GM19324 (cell line): ENCODE results near the gene CDC42EP1.
A peak's percentile ranks its signal among the peaks of the same experiment; 100 is the strongest.
"Not testable (repeated sequence)": the region's sequence is repeated elsewhere in the genome, so short reads cannot be mapped to it uniquely, and the experiment has no call there.

Source experiments
- ATAC-seq: cut with Tn5 transposase; IDR thresholded peaks from one replicate; pipeline ENCODE4 v1.9.1; 2021; ENCODE audit warnings: mild to moderate bottlenecking, moderate library complexity; ENCODE audit not compliant: unreplicated experiment, low FRiP score

CDC42EP1 gene

DNA sequence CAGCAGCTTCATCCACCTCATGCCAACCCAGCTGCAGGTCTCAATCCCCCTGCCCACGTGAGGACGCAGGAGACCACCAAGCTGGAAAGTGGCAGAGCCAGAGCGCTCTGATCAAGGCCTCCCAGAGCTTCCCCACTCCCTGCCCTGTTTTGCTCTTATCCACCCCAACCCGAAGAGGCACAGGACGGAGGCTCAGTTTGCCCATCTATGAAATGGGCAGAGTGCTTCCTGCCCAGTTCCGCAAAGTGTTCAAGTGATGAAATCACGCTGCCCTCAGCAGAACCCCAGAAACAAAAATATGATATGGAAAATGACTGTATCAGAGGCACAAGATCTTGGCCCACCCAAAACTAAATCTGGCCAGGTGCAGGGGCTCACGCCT is 11.7 kb downstream of the CDC42EP1 start:
- no peak for ATAC-seq

GRCh38 chr22:37575490-37576003 is 15.3 kb downstream of the CDC42EP1 start:
- no peak for ATAC-seq

GRCh38 chr22:37578002-37578401 is 17.7 kb downstream of the CDC42EP1 start:
- ATAC-seq, result no peak

DNA sequence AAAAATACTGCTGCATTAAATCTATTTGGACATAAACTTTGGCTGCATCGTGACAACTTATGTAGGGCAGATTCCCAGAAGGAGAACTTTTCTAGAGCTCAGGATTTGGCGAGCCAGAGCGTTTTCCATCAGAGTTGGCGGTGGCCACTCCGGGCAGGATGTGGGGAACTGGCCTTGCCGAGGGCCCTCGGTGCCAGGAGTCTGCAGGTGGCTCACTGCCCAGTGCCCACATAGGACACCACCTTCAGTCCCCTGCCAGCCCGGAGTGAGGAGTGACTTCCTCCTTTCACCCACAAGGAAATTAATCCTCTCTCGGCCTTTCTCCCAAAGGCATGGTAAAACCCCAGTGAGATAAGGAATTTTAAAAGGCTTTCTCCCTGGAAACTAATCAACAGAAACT is 21.2 kb downstream of the CDC42EP1 start:
- no peak for ATAC-seq

DNA sequence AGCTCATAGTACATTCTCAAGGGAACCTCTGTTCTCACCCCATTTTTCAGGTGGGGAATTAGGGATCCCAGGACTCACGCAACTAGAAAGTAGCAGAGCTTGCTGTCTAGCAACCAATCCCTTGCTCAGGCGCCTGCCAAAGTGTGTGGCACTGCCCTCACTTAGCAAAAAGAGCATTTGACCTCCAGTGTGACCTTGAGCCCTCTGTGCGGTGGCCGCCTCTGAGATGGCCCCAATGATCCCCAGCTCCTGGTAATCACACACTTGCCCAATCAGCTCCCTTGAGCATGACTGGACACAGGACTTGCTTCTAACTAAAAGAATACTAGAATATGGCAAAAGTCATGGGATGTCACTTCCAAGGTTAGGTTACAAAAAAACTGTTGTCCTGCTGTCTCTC is 22.2 kb downstream of the CDC42EP1 start:
- no peak for ATAC-seq

GRCh38 chr22:37588546-37589215 is 28.4 kb downstream of the CDC42EP1 start:
- no peak for ATAC-seq

- ATAC-seq, result no peak
These were observed 29.4 kb downstream of the CDC42EP1 start for GRCh38 chr22:37589636-37590035.

- ATAC-seq, result not testable (repeated sequence)
These were observed 30.8 kb downstream of the CDC42EP1 start for GRCh38 chr22:37591081-37591480.

DNA sequence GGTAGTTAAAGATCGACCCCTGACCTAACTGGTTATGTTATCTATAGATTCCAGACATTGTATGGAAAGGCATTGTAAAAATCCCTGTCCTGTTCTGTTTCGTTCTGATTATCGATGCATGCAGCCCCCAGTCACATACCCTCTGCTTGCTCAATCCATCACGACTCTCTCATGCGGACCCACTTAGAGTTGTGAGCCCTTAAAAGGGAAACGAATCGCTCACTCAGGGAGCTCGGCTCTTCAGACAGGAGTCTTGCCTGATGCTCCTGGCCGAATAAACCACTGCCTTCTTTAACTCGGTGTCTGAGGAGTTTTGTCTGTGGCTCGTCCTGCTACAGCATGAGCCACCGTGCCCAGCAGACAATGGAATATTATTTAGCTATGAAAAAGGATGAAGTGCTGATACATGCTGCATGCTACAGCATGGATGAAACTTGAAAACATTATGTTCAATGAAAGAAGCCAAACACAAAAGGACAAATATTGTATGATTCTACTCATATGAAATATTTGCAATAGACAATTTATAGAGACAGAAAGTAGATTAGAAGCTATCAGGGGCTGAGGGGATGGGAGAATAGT is 31.6 kb downstream of the CDC42EP1 start:
- ATAC-seq, result no peak

DNA sequence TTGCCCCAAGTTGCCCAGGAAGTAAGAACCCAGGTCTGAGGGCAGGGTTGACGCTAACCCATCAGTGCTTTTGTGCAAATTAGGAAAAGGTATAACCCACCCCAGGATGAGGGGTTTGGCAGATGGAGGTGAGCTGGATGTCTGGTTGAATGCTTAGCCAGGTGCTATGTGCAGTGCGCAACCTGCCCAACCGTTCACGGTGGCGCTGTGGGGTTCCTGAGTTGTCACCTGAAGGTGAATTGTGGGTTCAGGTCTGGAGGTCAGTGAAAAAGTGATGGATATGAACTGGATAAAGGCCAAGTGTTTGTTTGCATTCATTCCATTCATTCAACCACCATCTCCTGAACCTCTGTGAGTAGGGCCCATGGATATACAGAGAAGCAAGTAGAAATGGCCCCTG is 34.0 kb downstream of the CDC42EP1 start:
- ATAC-seq, result no peak

- ATAC-seq, result no peak
These were observed 38.9 kb downstream of the CDC42EP1 start for GRCh38 chr22:37599153-37599552.

DNA sequence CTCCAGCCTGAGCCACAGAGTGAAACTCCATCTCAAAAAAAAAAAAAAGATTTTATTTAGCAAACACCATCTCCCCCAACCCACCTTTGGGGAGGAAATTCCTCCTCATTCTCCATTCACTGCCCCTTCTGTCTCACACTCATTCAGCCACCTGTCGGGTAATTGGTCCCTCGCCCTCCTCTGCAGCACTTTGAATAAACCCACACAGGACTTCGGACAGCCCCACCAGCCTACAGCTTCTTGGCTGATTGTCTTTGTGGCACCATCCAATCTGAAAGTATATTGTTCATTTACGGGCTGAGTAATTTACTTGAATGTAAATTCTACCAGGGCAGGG is 40.9 kb downstream of the CDC42EP1 start:
- ATAC-seq, result no peak

DNA sequence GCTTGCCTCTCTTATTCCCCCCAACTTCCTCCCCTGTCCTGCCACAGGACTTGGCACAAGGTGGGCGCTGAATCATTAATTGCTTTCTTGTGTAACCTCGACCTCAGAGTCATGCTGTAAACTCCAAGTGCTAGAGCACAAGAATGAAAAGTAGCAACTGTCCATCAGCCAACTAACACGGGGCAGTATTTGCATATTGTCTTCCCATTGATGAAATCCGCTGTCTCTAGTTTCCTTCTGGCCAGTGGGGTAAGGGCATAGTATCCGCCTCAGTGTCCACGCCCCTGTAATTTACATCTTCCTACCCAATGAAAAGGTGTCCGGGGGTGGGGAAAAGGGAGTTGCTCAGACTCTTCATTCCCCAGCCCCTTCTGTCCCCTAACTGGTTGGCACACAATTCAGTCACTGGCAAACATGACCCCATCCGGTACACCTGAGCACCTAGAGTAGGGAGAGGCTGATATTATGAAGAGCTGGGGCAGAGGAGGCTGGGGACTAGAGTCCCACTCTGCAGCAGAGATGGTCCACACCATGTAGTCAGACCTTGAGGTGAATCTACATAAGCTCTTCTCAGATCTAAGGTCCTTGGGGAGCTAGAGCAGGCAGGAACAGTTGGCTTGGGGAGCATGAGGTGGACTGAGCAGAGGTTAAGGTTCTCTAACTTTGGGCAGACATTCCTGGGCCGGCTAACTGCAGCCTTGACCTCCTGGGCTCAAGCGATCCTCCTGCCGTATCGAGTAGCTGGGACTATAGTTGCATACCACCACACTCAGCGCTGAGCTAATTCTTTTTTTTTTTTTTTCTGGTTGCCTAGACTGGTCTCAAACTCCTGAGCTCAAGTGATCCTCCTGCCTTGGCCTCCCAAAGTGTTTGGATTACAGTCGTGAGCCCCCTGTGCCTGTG is 41.5 kb downstream of the CDC42EP1 start:
- ATAC-seq, result no peak

- not testable (repeated sequence) for ATAC-seq
These were observed 42.4 kb downstream of the CDC42EP1 start for GRCh38 chr22:37602546-37603277.

DNA sequence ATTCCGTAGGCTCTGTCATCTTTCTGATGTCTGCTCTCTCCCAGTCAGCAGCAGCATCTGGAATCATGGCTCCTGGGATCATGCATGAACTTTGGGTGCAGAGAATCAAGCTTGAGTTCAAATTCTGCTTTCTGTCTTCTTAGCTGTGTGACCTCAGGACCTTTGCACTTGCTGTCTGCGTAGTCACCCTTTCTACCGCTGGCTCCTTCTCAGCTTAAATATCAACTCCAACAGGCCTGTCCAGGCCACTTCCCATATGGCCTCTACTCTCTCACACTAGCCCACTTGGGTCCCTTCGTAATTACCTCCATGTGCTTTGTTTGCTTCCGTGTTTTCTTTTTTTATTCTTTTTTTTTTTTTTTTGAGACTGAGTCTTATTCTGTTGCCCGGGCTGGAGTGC is 43.8 kb downstream of the CDC42EP1 start:
- ATAC-seq, result no peak

- no peak for ATAC-seq
These were observed 44.6 kb downstream of the CDC42EP1 start for GRCh38 chr22:37604875-37605274.

DNA sequence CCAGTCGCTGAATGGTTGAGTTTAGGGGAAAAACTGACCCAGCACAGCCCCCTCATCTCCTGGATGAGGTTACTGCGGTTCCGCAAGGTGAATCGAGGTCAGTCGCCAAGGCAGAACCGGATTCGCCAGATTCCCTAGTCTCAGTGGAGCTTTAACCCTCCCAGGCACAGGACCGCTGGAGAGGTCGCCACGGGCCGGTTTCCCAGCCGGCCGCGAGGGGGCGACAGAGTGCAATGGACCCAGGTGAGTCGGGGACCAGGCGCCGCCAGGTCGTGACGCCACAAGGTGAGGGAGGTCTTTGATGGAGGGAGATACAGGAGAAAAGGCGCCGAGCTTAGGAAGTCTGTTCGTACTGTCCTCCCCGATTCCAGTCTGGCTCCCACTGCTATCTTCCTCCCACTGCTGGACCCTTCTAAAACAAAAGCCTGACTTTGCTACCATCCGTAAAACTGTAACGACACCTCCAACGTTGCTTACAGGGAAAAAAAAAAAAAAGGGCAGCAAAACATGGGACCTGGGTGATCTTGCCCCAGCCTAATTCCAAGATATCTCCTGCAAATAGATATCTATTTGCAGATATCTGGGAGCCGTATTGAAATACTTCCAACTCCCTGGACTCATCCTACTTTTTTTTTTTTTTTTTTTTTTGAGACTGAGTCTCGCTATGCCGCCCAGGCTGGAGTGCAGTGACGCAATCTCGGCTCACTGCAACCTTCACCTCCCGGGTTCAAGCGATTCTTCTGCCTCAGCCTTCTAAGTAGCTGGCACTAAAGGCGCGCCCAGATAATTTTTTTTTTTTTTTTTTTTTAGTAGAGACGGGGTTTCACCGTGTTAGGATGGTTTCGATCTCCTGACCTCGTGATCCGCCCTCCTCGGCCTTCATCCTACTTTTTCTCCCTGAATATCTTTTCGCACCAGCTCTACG is 47.0 kb downstream of the CDC42EP1 start:
- no peak for ATAC-seq

GRCh38 chr22:37607935-37608476 is 47.7 kb downstream of the CDC42EP1 start:
- peak; percentile 1 for ATAC-seq

GRCh38 chr22:37608477-37609239 is 48.4 kb downstream of the CDC42EP1 start, which contains the start of gene GGA1:
TSS of gene GGA1 (plus strand) at chr22:37608834. CDS start at chr22:37608861, 27 bp downstream.
- peak; percentile 92 for ATAC-seq
